A673 (cell line): ENCODE measurements around the gene ADRB2.

Experiments
- CTCF ChIP-seq: fragments of 300-800, 200-600 bp; sonication (generic); conservative IDR thresholded peaks from 2 replicates; pipeline ENCODE4 v1.5.1; 2017; ENCODE audit warnings: low read depth, mild to moderate bottlenecking, antibody characterized with exemption, low read length, moderate library complexity, mixed read lengths
- EZH2 ChIP-seq: fragments of 200-600 bp; sonication (generic); IDR thresholded peaks from 2 replicates; pipeline ENCODE4 v1.6.1; 2017; ENCODE audit warnings: borderline replicate concordance, low read depth, mild to moderate bottlenecking, mixed read lengths, antibody characterized with exemption, low read length; ENCODE audit not compliant: poor library complexity, severe bottlenecking

GRCh38 chr5:148798786-148799185, 27.6 kb upstream of the ADRB2 start:
- TF ChIP-seq CTCF, result no peak
- no peak for TF ChIP-seq EZH2
